ENCODE measurements around the gene SLC43A2.
A peak's percentile ranks its signal among the peaks of the same experiment; 100 is the strongest.
"Not testable (repeated sequence)": the region's sequence is repeated elsewhere in the genome, so short reads cannot be mapped to it uniquely, and the experiment has no call there.

Gene SLC43A2

GRCh38 chr17:1627982-1628855, at the start of gene SLC43A2:
SLC43A2 (minus strand) TSS chr17:1628834; CDS start chr17:1627874, 960 bp downstream.
- peak; percentile 90 for DNase-seq

GRCh38 chr17:1676401-1676800, 47.8 kb upstream of the SLC43A2 start:
- DNase-seq = no peak

DNA sequence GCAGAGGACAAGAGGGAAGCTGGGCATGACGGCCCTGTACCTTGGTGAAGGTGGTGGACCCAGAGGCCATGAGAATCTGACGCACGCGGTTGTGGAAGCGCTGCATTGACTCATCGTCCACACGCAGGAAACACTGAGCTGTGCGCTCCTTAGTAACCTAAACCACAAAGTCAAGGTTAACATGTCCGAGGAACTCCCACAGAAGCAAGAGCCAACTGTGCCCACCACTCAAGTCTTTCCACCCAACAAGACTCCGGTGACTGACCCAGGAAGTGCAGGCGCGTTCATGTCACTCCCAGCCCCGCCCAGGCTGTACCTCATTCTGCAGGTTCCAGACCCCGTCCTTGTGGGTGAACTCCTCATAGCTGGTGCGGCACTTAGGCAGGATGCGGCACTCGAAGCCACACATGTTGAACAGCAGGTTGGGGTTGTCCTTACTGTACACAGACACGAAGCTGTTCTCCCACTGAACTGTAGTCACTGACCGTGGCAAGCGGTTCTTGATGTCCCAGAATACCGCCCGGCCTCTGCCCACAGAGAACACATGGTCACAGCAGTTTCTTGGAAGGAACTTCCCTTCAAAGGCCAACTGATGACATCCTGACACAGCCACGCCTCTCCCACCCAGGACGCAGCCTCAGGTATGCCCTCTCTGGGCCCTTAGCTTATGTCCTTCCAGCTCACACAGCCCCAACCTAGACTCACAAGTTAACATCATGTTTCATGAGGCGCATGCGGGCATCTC, 44.6 kb upstream of the SLC43A2 start:
- no peak for DNase-seq

DNA sequence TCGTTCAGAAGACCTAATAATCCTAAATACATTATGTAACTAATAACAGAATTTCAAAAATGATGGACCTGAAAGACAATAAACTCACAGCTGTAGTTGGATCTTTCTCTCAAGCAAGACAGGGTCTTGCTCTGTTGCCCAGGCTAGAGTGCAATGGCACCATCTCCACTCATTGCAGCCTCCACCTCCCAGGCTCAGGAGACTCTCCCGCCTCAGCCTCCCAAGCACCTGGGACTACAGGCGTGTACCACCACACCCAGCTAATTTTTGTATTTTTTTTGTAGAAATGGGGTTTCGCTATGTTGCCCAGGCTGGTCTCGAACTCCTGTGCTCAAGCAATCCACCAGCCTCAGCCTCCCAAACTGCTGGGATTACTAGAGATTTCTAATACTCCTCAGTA, 35.3 kb upstream of the SLC43A2 start:
- not testable (repeated sequence) for DNase-seq

- DNase-seq = no peak
Observed at GRCh38 chr17:1661045-1661444, 32.4 kb upstream of the SLC43A2 start.

DNA sequence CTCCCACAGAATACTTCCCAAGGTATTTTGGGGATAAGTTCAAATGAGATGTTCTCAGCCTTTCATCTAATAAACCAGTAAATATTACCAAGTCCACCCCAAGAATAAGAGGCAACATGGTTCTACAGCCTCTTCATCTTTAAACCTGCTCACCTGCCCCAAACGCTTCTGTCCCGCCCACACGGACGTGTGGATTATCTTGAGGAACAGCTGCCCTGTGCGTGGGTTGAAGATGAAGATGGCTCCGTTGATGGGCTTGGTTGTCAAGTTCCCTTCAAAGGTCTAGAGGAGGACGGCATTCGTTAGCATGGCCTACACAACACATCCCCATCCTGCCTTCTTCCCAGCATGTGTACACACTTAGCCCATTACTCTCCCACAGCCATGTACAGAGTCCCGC, 29.5 kb upstream of the SLC43A2 start:
- no peak for DNase-seq

- DNase-seq = no peak
Observed at GRCh38 chr17:1653735-1654134, 25.1 kb upstream of the SLC43A2 start.

GRCh38 chr17:1652794-1653193, 24.2 kb upstream of the SLC43A2 start:
- DNase-seq = not testable (repeated sequence)

DNA sequence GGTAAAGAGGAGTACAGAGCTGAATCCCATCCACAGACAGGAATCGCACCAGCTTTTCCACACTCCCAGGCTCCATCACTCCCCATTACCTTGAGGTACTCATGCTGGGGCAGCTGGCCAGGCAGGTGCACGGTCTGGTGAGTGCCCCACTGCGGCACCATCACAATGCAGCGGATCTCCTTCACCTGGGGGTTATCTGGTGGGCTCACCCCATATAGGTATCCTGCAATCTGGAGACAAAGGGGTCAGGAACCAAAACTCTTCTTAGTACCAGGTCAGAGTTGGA, 22.9 kb upstream of the SLC43A2 start:
- no peak for DNase-seq

- DNase-seq = no peak
Observed at GRCh38 chr17:1650731-1651558, 22.3 kb upstream of the SLC43A2 start.

DNA sequence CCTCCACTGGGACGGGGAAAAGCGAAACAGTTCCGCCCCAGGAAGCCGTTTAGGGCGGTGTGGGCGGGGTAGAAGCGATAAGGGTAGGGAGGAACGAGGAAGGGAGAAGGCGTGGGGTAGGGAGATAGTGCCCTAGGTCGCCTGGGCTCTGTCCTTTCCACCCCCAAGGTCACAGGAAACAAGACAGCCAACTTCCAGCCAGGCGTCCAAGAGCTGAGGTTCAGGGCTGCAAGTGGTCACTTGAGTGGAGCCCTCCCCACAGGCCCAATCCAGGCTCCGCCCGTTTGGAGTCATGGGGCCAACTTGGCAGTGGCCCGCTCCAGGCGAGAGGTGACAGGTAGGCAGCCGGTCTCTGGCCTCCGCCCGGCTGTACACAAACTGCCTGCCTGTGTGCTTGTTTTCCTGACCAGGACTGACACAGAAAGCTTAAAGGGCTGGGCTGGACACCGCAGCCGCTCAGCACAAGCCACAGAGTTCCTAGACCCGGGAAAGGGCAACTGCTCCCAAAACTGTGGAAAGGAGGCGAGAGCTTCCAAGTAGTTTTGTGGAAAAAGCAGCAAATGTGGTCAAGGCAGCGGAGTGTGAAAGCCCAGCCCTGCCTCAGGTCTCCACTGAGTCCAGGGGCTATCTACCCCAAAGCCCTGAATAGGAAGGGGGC, 21.3 kb upstream of the SLC43A2 start, which contains the start of gene RILP:
Gene RILP, minus strand, starts transcription at position 23 of the 658 bp plus-strand sequence. CDS start 62 bp downstream, outside the sequence.
- no peak for DNase-seq

DNA sequence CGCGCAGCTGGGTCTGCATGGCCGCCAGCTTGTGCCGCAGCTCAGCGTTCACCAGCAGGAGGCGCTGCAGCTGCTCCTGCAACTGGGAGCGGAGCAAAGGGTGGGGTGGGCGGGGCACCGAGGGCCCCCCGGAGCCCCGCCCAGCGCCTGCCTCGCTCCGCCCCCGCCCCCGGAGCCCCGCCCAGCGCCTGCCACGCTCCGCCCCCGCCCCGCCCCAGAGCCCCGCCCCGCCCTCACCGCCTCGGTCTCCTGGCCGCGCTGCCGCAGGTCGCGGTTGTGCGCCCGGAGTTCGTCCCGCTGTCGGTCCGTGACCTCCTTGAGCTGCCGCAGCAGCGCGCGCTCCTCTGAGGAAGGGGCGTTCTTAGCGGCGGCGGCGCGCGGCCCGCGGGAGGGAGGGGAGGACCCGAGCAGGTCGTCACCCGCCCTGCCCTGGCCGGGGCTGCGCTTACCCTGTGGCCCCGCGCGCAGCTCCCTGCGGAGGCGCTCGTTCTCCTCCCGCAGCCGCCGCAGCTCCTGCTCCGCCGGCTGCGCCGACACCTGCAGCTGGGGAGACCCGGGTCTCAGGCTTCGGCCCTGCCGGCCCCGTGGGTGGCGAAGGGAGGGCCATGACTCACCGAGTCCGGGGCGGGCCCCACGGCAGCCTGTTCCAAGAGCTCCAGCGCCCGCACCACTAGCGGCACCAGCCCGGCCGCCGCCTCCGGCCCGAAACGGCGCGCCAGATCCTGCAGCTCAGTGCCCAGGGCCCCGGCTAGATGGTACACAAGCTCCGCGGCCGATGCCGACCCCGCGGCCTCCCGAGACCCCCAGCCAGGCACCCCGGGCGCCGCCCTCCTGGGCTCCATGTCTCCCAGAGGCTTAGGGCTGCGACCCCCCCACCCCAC, 20.6 kb upstream of the SLC43A2 start:
- DNase-seq = peak; percentile 98

DNA sequence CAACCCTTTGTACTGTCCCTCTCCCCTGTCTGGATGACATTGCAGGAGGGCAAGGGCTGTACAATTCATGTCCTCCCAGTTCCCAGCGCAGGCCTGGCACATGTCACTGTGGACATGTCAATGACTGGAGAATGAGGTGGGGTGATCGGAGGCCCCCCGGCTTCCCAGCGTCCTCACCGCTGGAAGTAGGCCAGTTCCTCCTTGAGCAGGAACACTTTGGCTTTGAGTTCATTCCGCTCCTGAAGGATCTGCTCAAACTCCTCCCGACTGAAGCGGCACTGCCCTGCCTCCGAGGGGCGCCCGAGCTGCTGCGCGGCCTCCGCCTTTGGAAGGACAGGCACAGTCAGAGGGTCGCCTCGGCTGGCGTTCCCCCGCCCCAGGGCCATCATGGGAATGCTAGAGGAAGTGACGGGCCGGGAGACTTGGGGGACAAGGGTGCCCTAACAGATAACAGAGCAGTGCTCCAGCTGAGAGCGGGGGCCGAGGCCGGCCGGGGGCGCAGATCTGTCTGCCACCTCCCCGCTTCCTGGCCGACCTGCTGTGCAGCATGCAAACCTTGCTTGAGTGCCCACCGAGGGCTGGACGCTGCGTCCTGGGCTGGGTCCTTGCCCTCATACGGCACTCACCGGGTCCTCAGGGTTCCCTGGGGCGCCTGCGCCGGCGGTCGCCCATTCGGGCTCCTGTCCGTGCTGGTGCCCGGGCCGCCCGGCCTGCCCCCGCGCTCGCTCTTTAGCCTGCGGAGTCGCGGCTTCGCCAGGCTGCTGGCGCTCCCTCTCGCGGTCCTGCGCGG, 19.7 kb upstream of the SLC43A2 start:
- peak; percentile 71 for DNase-seq

DNA sequence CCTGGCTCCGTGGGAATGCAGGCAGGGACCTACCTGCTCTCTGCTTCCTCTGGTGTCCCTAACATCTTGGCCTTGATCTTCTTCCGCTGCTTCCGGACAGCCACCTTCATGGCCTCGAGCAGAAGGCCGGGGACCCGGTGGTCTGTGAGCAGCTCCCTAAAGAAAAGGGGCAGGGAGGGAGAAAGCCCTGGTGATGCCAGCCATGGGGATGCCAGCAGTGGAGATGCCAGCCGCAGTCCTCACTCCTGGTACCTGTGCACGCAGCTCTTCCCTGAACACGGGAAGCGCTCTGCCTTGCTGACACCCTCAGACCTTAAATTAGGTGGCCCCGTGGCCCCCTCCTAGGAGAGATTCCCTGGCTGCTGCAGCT, 19.2 kb upstream of the SLC43A2 start:
- DNase-seq = no peak

DNA sequence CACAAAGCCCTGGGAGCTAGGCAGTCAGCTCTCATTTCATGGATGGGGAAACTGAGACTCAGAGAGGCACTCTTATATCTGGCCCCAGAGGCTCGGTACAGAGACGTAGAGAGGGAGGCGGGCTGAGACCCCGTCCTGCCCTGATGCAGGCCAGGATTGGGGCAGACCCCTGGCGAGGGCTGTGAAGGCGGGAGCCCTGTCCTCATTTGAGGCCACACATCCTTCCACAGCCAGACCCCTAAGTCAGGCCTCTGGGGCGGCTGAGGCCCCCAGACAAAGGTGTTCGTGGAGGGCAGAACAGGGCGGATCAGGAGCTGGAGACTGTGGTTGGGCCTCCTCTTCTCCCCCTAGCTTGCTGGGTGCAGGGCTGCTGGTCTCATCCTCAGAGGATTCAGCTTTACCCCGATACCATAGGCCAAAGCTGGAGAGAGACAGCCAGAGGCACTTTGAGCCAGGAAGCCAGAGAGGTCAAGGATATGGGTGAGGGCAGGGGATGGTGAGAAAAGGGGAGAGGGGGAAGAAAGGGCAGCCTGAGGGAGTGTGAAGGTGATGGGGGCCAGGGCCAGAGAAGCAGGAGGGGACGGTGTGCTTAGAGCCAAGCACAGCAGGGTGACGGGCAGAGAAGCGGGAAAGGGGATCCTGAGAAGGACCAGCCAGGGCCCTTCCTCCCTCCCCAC, 17.7 kb upstream of the SLC43A2 start:
- DNase-seq = no peak

DNA sequence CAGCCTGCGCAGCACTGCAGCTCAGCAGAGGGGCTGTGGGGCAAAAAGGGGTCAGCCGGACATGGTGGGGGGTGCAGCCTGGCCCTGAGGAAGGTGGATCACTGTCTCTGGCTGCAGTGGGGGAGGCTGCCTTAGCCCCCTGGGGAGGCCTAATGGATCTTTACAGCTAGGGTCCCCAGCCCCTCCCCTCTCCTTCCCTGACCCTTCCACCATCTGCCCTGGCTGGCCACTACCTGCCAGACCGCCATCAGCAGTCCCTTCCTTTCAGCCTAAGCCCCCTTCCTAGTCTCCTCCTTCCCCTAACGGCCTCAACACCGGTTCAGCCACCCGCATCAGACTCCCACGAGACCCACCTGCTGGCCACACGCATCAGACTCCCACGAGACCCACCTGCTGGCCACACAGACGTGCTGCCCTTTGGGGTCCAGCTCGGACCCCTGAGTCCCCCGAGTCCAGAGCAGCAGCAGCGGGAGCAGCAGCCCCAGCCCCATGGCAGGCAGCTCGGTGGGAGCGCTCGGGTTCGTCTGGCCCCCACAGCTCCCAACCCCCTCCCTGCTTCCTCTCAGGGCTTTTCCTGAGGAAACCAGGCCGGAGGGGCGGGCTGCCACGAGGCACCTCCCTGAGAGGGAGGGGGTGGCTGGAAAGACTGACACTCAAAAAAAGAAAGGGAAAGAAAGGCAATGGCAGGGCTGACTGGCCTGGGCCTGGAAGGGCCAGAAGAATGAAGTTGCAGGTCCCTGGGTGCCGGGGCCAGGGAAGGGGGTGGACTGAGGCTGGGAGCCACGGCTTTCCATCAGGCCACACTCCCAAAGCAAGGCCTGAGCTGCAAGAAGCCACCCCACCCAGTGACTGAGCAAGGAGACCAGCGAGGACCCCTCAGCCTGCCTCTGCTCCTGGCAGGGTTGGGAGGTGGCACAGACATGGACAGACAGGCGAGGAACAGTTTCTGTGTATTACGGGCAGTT, 16.9 kb upstream of the SLC43A2 start, which contains the start of gene SCARF1:
Gene SCARF1, minus strand, starts transcription at position 526 of the 965 bp plus-strand sequence. Its CDS starts 35 bp downstream, at position 491.
- DNase-seq = no peak

- peak; percentile 71 for DNase-seq
Observed at GRCh38 chr17:1644493-1645206, 16.0 kb upstream of the SLC43A2 start.

DNA sequence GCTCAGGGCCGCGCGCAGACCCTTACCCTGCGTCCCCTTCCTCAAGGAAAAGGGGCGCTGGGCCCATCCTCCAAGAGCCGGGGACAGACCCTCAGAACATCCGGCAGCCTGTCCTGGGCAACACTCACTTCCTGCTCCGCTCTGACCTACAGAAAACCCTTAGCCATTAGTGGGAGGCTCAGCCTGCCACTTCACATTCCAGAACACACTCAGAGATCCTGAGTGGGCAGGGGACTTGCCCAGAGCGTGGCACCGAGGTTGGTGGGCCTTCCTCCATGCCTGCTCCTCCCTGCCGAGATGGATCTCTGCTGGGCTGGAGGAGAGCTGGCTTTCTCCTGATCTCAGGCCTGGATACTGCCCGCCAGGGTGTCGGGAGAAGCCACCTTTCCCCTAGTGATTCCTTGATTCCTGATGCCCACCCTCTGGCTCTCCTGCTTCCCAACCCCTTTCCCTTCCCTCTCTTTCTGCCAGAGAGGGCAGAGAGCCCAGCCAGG, 15.4 kb upstream of the SLC43A2 start:
- no peak for DNase-seq

Measured in activated CD8-positive, alpha-beta memory T cell treated with anti-CD3 and anti-CD28 coated beads, Interleukin-2, amount 50 U/mL, for 48 hours (primary cell).